HG03354 (cell line): ENCODE data around the gene RALGDS.

Experiments
- ATAC-seq: cut with Tn5 transposase; IDR thresholded peaks from one replicate; pipeline ENCODE4 v1.9.1; 2021; ENCODE audit warnings: mild to moderate bottlenecking; ENCODE audit not compliant: unreplicated experiment, poor library complexity, severe bottlenecking

The RALGDS gene

DNA sequence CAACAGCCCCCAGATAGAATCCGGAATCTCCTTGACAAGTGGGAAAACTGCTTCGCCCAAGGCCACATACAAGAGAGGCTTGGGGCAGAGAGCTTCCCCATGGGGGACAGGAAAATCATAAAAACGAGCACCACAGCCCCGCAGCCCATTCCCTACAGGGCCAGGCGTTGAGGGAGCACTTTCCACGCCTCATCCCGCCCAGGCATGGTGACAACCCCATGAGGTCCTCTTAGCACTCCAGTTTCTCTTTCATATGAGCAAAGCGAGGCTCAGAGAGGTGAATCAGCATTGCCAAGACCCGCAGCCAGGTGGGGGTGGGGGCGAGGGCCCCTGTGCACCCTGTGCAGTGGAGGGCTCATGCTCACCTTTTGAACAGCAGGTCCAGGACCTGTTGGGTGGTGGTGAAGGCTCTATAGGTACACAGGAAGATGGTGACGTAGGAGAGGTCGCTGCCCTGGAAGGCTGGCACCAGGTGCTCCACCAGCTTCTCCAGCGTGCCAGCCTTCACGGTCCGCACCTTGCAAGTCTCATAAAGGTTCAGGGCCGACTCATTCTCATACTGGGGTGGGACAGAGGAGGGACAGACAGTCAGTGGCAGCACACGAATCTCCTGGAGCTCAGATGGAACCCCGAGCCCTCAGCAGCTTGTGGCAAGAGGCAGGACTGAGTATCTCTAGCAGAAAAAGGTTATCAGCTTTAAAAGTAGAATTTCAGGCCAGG lies 10.9 kb downstream of the RALGDS start:
- no peak for ATAC-seq

DNA sequence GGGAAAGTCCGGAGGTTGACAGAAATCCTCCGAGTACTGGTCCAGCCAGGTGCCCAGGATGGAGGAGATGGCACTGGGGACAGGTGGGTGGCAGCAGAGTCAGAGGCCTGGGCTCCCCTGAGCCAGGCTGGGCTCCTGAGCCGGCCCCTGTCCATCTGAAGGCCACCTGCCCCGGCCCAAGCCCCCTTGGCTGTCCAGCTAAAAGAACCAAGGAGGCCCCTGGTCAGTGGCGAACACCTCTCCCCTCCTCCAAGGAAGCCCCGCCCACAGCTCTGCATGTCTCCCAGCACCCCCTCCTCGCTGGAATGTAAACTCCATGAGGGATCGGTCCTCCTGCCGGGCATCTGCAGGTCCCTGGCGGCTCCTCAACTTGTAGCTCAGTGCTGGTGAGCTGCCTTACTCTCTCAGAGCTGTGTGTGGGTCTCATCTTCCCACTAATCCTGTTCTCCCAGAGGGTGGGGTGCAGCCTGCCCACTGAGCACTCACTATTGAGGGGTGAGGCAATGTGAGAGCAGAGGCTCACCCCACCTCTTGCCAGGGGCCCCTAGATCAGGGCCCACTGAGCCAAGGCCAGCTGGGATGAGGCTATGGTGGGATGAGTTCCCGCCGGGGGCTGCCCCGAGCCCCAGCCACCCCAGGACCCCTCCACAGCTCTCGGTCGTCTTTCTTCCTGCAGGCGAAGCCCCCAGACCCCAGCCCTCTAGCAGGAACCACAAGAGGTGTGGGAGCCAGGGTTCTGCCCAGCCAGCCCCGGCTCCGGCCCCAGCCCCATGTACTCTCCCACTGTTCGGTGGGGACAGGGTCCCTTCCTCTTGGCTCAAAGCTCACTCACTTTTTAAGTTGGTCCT lies 12.0 kb downstream of the RALGDS start:
- ATAC-seq: no peak

DNA sequence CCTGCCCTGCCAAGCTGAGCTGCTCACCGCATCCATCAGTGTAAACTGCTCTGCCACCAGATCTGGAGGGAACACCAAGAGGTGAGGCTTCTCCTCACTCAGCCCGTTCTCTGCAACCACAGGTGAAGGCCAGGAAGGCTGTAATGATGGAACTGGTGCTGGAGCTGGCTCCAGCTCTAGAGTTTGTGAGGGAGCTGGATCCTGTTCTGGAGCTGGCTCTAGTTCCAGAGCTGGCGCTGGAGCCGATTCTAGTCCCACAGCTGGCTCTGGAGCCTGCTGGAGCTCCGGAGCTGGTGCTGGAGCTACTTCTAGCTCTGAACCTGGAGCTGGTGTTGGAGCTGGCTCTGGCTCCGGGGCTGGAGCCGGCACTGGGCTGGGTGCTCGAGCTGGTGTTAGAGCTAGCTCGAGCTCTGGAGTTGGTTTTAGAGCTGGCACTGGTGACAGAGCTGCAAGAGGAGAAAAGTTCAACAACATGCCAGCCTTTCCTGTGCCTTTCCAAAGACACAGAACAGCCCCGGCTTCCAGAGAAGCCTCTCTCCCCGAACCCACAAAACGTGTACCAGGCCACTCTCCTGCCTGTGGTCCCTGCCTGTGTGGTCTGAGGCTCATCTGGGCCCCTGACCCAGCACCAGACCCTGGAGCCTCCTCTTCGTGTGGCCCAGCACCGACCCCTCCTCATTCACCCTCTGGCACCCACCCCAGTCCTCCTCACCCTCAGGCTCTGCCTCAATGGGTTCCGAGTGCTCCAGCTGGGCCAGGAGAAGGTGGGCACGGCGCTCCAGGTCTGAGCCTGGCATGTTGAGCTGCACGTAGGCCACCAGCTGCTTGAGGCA lies 12.9 kb downstream of the RALGDS start:
- no peak for ATAC-seq

DNA sequence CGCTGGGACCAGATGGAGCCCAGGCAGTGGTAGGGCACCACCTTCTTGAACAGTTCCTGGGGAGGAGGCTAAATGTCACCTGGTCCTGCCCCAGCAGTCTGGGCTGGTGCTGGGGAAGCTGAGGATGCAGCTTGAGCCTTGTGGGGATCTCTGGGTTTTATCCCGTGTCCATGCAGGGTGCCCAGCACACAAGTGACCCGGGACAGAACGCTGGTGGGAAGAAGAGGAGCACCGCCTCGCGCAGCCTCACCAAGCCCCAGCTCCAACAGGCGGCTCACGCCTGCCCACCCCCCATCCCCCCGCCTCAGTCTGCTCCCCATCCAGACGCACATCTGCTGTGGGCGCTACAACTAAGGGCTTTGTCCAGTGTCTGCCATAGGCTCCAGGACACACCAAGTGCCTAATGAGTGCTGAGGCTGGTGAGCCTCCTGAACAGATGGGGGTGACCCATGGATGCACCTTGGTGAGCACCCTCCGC lies 13.8 kb downstream of the RALGDS start:
- no peak for ATAC-seq

DNA sequence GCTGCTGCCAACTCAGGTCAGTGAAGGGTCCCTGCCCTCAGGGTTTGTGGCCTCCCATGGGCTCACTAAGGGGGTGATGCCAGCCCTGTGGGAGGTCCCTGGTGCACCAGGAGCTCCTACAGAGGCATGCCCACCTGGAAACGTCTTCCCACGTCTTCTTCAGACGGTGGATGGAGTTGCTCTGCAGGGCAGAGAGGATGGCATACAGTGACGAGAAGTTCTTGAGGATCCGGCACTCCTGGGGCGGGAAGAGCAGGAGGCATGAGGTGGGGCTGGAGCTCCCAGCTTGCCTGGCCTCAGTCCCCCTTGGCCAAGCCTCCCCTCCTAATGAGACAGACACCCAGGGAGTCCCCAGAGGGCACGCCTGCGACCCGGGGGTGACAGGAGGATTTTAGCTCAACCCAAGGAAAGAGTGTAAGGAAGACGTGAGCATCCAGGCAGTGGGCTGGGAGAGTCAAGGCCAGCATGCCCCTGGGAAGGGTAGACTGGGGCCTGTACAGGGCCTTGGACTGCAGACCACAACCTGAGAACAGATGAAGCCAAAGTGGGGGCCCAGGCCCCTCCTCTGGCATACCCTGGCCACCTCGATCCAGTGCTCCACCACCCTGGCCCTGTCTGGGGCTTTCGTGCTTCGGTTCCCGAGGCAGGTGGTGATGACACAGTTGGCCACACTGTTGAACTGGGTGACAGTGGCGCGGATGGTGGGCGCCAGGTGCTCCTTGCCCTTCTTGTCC lies 14.4 kb downstream of the RALGDS start:
- no peak for ATAC-seq

DNA sequence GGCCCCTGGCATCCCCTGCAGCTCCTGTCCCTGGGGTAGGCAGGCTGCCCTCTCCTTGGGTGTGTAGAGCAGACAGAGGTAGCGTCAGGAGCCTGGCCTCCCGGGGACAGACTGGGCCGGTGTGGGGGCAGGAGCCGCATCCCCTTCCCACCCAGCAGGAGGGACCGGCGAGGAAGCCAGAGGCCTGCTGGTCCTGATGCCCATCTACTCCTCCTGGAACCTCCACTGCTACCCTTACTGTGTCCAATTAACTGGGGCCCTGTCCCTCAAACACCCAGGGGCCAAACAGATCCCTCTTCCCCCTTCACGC lies 15.6 kb downstream of the RALGDS start:
- no peak for ATAC-seq

DNA sequence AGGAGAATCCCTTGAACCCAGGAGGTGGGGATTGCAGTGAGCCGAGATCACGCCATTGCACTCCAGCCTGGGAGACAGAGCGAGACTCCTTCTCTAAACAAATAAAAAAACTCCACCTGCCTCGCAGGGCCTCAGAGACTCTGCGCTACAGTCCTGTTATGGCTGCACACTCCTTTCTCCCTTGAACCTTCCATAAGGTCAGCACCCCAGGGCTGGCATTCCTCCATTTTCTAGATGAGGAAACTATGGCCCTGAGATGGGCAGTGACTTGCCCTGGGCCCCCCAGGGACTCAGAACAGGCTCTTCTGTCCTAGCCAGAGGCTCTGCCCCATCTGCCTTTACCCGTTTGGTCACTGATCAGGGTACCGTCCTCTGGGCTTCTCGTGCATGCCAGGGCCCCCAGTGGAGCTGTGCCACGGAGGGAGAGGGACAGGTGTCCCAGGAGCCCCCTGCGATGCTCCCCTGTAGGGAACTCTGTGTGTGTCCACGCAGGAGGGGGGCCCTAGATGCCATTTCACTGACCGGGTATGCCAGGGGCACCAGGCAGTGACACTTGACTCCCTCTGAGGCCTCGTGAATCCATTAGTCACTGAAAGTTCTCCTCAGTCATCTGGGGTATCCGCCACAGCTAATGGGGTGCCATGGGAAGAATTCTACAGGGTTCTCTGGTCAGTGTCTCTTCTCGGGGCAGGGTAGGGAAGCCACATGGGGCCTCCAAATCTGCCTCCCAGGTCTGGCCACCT lies 16.2 kb downstream of the RALGDS start:
- ATAC-seq: no peak

DNA sequence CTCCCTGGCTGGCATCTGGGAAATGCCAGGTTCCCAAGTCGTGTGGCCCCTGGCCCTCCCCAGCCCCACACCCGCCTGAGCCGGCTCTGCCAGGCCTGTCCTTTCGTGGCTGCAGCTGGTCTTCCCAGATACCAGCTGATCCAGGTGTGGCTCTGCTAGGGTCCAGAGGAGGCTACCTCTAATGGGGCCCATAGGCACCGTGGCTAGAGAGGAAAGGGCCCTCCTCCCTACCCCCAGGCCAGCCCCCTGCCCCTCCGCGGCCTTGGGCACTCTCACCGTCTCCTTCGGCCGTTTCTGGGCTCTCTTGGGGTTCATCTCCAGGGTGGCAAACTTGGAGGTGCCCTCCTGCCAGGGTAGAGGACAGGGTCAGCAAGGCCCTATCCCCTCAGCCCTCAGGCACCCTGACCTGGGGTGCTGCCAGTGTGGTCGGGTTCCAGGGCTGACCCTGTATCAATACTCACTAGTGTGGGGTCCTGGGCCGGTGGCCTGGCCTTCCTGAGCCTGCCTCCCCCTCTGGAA lies 17.0 kb downstream of the RALGDS start:
- ATAC-seq: no peak

DNA sequence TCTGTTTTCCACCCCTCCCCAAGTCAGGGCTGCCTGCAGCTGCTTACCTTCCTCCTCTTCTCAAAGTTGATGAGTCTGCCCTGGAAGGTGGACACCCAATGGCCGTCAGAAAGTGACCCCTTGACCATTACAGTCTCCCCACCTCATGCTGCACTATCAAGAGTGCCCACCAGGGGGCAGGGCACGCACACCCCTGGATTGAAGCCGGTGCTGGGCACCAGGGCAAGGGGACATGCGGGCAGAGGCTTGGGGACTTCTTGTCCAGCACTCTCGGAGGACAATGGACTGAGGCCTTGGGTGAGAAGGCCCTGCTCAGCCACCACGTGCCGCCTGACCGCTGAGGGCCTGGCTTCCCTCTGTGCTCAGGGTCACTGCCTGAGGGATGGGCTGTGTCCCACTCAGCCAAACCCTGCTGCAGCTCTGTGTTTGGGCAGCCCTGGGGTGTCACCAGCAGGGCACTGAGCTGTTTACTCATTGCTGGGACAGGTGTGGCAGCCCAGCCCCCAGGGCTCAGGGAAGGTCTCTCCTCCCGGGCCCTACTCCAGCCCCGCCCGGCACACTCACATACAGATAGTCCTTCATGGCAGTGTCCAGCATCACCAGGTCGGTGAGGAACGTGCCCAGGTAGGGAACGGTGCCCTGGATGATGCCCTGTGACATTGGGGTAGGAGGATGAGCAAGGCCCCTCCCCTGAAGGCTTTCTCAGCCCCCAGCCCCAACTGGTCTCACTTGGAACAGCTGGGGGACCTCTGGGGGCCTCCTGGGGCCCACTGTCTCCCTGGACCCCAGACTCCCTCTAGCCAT lies 17.7 kb downstream of the RALGDS start:
- ATAC-seq: no peak

DNA sequence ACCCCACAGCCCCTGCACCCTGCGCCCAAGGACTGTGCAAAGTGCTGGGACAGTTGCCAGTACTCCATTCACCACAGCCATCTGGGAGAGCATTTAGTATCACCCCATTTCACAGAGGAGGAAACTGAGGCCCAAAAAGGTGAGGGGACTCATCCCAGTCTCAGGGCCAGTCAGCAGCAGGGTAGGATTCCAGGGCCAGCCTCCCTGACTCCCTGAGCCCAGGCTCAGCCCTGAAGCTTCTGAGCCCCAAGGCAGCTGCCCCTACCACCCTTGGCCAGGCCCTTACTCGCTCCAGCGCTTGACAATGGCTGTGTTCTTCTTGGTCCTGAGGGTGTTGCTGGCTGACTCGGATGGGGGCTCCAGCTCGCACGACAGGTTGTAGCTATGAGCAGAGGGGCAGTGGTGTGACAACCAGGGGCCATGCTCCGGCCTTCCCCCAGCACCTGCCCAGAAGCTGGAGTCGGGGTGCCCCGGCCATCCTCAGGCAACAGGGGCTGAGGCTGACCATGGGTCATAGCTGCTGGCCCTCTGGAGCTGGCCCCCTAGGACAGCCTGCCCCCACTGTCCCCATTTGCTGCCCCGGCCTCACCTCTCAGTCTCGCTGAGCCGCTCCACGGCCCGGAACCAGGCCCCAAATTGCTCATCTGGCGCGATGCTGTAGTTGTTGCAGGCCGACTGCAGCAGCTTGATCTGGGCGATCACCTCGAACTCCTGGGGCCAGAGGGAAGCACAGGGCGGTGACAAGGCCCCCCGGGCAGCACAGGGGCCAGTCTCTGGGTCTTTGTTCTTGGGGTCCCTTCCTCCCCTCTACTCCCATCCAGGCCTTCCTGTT lies 18.6 kb downstream of the RALGDS start:
- no peak for ATAC-seq

DNA sequence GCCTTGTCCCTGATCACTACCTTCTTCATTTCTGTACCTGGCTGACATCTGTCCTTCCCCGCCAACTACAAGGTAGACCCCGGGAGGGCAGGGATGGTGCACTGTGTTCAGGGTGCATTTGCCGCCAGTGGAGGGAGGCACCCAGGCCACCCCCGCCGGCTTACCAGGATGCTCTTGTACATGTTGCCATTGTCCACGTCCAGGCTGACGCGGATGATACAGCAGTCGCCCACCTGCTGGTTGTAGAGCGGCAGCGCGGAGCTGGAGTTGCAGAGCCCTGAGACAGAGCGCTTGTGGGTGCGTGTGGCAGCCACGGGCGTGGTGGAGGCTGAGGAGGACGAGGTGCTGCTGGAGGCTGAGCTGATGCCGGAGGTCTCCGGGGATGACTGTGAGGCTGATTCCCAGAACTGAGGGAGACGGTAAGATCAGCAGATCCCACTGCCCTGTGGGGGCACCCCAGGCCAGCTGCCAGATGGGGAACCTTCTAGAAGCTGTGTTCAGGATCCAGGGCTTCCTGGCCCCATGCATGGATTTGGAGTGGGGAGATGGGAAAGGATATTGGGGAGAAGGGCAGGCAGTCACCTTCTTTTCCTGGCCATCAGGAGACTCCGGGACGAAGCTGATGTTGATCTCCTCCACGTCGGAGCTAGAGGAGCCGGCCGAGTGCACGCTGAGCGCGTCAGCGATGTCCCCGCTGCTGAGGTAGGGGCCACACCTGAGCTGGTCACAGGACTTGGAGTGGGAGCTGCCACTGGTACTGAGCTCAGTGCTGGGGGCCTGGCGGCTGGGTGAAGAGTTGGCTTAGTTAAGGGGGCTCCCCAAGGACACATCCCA lies 19.5 kb downstream of the RALGDS start:
- no peak for ATAC-seq

DNA sequence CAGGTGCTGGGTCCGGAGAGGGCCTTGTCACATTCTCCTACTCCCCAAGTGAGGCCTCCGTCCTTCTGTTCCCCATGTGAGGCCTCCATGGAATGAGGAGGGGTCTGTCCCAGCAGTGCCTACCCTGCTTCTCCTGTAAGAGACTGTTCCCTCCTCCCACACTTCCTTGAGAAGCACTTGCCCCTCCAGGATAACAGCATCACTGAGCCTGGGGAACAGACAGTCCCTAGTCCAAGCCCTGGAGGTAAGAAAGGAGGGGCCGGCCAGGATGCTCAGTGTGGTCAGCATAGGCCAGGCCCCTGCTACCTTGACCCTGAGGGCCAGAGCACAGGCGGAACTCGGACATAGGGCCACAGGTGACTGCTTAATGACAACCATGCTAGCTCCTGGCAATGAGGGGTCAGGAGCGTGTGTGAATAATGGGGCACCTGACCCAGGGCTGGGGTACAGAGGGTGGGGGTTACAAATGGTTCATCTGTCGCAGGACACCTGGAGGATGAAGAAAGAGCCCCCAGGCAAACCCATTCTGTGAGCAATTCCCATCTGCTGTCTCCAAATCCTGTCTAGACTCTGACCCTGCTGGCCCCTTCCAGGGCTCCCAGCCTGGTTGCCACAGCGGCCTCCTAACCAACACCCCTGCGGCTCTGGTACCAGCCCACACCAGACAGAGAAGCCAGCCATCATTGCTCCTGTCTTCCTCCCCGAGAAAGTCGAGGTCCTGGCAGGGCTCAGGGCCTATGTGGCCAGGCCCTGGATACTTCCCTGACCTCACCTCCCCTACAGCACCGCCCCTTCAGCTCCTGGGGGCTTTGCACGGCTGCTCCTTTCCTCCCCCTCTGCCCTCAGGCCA lies 20.3 kb downstream of the RALGDS start:
- no peak for ATAC-seq

DNA sequence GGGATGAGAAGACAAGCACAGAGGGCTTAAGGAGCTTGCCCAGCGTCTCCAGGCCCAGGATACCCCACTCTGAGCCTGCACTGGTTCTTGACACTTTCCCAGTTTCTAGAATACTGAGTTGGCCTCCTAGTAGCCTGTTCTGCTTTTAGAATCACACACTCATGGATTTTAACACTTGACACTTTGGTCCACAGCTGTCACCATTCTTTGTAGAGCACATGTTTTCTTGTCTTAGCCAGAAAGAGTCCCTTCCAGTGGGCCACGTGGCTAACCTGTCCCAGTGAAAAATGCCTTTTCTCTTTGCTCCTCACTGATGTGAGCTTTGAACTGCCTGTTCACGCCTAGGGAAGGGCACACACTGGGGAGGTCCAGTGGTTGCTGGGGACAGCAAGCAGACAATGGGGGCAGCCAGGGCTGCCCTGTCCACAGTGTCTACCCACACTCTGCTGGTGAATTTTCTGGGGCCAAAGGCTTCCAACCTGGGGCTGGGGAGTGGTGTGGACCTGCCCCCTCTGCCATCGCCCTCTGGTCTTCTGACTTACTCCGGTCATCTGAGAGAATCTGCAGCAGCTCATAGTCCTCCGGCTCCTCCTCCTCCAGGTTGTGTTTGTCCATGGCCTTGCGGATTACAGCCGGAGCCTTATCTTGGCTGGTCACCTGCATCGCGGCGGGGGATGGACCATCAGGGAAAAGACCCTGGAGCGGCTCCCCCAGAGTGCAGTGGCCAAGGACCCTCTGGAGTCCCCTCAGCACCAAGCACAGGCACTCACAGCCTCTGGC lies 21.1 kb downstream of the RALGDS start:
- no peak for ATAC-seq

DNA sequence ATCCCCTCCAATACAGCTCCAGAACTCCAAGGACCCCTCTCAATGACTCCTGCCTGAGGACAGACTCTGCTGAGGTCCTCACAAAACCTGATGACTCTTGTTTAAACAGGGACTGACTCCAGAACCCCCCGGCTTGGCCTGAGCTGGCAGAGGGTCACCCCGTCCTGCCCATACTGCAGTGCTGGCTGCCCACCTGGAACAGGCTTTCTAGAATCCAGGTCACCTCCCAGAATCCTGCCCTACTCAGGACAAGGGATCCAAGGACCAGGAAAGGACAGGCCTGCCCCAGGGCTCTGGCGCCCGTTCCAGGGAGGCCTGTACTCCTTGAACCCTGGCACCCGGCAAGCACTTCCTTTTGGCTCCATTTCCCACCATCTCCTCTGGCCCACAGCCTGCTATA lies 22.2 kb downstream of the RALGDS start:
- no peak for ATAC-seq
